Daoy (cell line): Measurements from ENCODE around the gene NOSTRIN. TPM values are rescaled to one million over a fixed set of nuclear protein-coding genes. Genes with fewer than 3 reads are reported as not detected.
"Not testable (repeated sequence)": the region's sequence is repeated elsewhere in the genome, so short reads cannot be mapped to it uniquely, and the experiment has no call there.

ENCODE experiments used
- DNase-seq: peaks from one replicate; pipeline ENCODE4 v3.0.0-alpha.2; 2015; ENCODE audit warnings: low read depth
- total RNA-seq: library from RNA; depleted of rRNA; stranded (reverse); fragments of >200 nt; shearing (Covaris generic); gene quantifications from 2 replicates; pipeline ENCODE4 v1.2.3, GENCODE V29; 2014; rRNA removed

NOSTRIN gene
- total RNA-seq, result not detected in 2 replicates

DNA sequence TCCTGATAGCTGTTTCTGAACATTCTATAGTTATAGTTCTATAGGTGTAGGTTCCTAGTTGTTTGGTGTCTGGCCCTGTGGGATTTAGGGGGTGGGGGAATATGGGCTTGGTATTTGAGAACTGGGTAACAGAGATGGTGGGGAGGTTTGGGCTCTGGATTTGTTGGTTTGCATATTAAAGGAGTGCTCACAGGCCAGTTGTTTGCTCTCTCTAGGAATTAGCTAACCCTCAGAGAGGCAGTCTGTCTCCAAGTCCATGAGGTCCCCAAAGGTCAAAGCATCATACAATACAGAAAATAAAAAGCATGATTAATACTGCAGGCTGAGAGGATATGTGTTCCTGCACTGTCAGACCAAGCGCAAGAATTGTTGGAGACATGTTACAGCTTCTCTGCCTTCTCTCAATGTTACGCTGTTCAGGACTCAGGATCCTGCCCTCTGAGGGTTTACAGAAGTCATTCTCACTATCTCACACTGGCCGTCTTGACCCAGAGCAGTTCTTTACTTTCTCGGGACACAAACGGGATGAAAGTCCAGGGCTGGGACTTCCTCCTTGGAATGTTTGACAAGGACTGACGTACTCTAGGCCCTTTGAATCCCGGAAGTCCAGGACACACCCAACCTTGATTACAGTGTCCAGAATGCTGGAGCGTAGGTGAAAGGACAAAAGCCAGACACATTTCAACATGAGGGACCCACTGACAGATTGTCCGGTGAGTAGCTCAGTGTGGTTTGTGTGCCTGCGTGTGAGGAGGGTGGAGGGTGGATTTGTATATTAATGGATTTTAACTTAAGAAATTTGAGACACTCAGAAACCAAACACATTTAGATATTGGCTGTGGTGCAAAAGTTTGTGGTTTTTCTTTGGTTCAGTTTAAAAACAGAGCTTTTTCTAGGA is at the start of gene NOSTRIN:
Gene NOSTRIN (plus strand): TSS at position 677 of the 898 bp plus-strand sequence. CDS start 10 bp downstream, at position 687.
- DNase-seq, result peak; percentile 16

GRCh38 chr2:168753765-168754329 is 48.6 kb upstream of the NOSTRIN start:
- no peak for DNase-seq

- no peak for DNase-seq
These were observed 45.2 kb upstream of the NOSTRIN start for GRCh38 chr2:168757223-168757622.

GRCh38 chr2:168758970-168759820 is 43.2 kb upstream of the NOSTRIN start:
- DNase-seq, result peak; percentile 25

DNA sequence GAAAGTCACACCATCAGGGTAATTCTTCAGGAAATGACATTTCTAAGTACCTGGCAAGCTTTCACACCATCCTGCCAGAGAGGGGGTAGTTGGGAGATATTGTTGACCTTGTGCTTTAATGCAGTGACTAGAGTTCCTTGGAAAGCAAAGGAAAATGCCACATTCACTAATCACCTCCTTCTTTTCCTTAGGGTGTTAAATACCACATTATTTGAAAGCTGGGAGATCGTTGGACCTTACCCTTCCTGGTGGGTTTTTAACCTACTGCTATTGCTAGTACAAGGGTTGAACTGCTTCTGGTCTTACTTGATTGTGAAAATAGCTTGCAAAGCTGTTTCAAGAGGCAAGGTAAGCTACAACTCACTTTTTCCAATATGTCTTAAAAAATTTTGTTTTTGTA is 37.0 kb upstream of the NOSTRIN start:
- no peak for DNase-seq

DNA sequence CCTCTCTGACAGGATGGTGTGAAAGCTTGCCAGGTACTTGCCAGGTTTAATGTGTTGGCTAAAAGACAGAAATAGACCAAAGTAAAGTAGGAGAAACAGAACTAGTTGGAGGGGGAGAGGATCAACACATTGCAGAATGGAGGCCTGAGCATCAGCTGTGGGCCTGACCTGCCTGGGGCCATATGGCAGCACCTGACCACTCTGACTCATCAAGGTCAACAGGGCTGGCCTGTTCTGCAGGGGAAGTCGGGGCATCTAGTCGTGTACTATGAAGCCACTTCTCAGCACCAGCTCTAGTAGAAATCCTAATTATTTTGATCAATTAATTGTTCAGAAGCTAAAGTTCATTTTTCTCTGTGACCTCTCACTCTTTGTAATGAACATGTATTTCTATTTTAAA is 35.8 kb upstream of the NOSTRIN start:
- no peak for DNase-seq

DNA sequence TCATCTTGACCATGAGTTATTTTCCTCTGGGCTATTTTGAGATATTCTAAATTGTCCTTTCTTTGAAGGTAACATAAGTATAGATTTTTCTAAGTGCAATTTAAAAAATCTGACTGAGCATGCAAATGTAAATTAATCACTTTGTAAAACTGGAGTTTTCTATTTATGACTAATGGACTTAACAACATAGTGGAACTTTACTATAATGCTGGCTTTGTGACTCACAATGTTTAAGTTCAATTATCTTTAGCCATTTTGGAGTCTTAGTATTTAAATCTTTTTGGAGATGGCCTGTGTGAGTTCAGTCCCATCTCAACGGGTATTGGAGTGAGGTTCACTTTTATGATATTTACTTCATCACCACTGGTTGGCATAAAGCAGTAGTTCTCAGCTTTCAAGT is 35.2 kb upstream of the NOSTRIN start:
- no peak for DNase-seq

- not testable (repeated sequence) for DNase-seq
These were observed 34.1 kb upstream of the NOSTRIN start for GRCh38 chr2:168768357-168768756.

- DNase-seq, result no peak
These were observed 31.6 kb upstream of the NOSTRIN start for GRCh38 chr2:168770796-168771195.

DNA sequence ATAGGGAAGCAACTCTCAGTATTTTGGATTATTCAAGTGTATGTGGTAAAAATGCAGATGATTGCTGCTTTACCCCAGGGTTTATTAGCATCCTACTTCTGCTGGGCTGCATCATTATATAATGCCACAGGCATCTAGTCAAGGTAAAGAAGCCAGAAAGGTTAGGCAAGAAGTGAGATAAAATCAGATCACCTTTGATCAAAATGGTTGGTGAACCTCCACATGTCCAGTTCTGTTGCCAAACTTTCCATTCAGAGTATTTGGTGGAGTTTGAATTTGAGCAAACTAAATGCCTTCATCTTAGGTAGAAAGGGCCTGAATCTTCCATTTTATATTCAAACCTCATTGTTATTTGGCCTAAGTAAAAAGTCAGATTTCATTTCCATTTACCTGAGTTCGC is 29.7 kb upstream of the NOSTRIN start:
- no peak for DNase-seq

GRCh38 chr2:168773128-168773527 is 29.3 kb upstream of the NOSTRIN start:
- DNase-seq, result no peak

DNA sequence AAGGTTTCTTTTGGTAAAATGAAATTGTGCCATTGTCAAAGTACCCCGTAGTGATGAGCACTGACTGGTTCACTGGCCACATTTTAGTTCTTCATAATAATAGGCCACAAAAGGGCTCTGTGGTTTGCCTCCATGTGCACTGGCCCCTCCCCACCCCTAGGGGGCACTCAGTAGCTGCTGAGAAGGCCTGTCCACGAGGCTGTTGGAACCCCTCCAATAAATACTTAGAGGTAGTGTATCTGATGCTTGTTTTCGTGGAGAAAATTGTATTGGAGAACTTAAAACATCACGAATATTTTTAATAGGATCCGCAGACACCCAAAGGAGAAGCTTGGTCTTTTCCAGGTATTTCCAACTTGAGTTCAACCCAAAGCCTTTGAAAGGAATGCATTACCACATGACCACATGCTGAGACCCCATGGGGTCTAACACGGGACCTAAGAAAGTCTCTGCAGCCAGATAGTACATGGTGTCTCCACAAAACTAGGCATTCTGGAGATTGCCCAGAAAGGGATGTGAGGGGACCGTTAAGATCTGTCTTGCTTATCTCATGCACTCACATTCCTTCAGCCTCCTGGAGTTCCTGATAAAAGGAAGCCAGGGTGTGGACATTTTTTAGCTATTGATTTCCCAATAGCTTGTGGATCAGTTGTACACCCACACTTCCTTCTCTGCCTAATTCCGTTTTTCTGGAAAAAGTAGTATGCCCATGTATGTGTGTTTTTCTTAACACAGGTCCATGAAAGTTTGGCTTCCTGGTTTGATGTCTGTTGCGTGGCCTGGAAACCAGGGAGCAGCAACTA is 28.5 kb upstream of the NOSTRIN start:
- DNase-seq, result peak; percentile 67

DNA sequence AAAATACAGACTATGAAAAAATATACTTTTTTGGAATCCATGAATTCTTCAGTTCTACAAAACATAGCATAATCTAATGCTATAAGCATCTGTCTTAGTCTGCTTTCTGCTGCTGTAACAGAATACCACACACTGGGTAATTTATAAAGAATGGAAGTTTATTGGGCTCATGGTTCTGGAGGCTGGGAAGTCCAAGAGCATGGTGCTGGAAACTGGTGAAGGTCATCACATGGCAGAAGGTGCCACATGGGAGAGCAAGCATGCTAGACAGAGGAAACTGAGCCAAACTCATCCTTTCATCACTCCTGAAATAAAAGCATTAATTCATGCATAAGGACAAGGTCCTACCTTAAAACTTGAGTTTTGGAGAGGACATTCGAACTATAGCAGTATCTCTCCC is 26.6 kb upstream of the NOSTRIN start:
- no peak for DNase-seq

DNA sequence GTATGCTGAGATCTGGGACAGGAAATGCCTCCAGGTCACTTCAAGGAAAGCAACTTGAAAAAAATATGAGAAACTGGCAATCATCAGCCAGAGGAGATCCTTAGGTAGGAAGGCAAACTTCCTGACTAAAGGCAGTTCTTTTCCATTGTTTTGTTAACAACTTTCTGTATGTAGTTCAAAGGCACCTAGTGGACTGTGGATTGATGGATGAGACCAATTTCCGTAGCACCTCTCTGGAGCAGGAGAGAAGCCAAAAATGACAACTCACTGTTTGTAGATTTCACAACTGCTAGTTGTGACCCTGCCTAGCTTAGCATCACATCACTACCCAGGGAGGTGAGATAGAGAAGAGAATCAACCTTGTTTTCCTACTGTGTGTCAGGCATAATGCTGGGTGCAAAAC is 21.8 kb upstream of the NOSTRIN start:
- no peak for DNase-seq

GRCh38 chr2:168781191-168781817 is 21.1 kb upstream of the NOSTRIN start:
- no peak for DNase-seq

GRCh38 chr2:168782271-168782670 is 20.2 kb upstream of the NOSTRIN start:
- no peak for DNase-seq

DNA sequence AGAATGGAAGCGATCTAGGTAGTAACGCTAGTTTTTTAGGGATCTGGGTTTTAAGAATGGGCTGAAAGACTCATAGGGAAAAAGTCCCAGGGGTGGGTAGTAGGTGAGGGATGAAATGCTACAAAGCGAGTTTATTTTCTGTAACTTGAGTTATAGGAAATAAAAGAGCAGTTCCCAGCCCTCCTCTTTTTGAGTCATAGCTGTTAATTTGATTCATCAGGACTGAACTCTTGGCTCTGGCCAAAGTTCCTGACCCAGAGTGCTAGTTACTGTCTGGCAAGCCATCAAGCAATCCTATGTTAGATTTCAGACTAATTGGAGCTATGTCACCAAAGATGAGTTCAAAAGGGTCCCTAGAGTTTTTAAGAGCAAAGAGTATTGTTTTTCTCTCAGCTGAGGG is 17.4 kb upstream of the NOSTRIN start:
- DNase-seq, result no peak

- no peak for DNase-seq
These were observed 15.2 kb upstream of the NOSTRIN start for GRCh38 chr2:168787098-168787781.

GRCh38 chr2:168787782-168788376 is 14.6 kb upstream of the NOSTRIN start:
- DNase-seq, result no peak

- DNase-seq, result no peak
These were observed 12.7 kb upstream of the NOSTRIN start for GRCh38 chr2:168789776-168790175.
